Measurements from ENCODE around the gene SMYD3. TPM values are rescaled to one million over a fixed set of nuclear protein-coding genes. Genes with fewer than 3 reads are reported as not detected.
A peak's percentile ranks its signal among the peaks of the same experiment; 100 is the strongest.

SMYD3 gene
- total RNA-seq, 1 donor from 2014 or later: 80.8 TPM

DNA sequence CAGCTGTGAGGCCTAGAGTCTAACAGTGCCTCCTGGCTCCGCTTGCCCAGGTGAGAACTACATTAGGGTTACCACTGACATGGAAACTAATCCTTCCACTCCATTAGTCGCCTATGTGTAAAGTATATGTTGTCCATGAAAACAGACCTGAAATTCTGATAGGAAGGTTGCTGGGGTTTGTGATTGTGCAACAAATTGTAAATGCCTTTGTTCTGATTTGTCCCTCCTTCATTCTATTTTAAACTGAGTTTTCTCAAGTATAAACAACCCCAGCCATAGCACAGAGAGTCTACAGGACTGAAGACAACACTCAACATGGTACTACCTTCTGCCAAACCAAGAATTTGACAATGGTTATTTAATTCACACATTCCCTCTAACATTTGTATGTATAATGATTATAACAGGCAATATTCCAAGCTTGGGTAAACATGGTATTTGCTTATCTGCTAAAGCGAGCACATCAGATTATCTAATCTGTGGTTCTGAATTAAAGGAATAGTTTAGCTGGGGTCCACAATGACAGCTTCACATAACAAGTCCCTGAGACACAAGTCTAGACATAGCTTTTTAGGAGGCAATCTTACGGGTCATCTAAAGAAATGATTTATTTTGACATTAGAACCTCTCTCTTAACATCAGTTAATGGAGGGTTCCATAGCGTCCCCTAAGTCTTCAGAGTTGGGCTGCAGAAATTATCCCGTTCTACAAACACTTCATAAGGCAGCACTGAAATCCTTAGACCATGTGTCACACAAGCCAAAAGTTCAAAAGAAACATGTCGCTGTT, 633.0 kb downstream of the SMYD3 start:
- no peaks in the 10 kb centered on the region for H3K36me3 ChIP-seq (ENCODE audit: insufficient read depth, low read length)
- peak; percentile 29 for FAIRE-seq
- H2AFZ ChIP-seq (ENCODE audit: low read depth, low read length): no peak overlapping the region
- no peaks in the 10 kb centered on the region for H3K27me3 ChIP-seq (ENCODE audit: insufficient read depth, low read length)
- no peaks in the 10 kb centered on the region for H4K20me1 ChIP-seq (ENCODE audit: insufficient read depth, low read length)
- peak overlapping the region; percentile 78 for H3K9ac ChIP-seq (ENCODE audit: low read length)
- TF ChIP-seq EZH2 (IDR thresholded peaks at IDR 0.05; ENCODE audit: insufficient read depth, low read length): no peak
- peaks cover 2% of the 10 kb centered on the region for H3K9me3 Mint-ChIP-seq (ENCODE audit: unreplicated experiment)
- H3K4me1 ChIP-seq (ENCODE audit: insufficient read depth, low read length): peaks cover 57% of the 10 kb centered on the region
- peaks cover 29% of the 10 kb centered on the region for H3K36me3 Mint-ChIP-seq (ENCODE audit: low read depth, unreplicated experiment)
- H3K4me3 ChIP-seq (ENCODE audit: insufficient read depth, low read depth, low read length): no peak overlapping the region
- H3K79me2 ChIP-seq (ENCODE audit: insufficient read depth, low read length): no peaks in the 10 kb centered on the region
- no peaks in the 10 kb centered on the region for H3K27me3 Mint-ChIP-seq (ENCODE audit: low read depth, unreplicated experiment)
- peak overlapping the region; percentile 92 for H3K27ac Mint-ChIP-seq (ENCODE audit: unreplicated experiment)
- H3K4me1 Mint-ChIP-seq (ENCODE audit: low read depth, unreplicated experiment): peaks cover 53% of the 10 kb centered on the region
- peak overlapping the region; percentile 69 for H3K4me2 ChIP-seq (ENCODE audit: low read length)
- peak; percentile 93 for DNase-seq (ENCODE audit: low read depth)
- peak overlapping the region; percentile 94 for H3K27ac ChIP-seq (ENCODE audit: low read depth, low read length)
- H3K4me3 Mint-ChIP-seq (ENCODE audit: unreplicated experiment): no peak overlapping the region
- no peaks in the 10 kb centered on the region for H3K9me3 ChIP-seq (ENCODE audit: insufficient read depth, low read depth, low read length)

- peaks cover 55% of the 10 kb centered on the region for H3K4me1 Mint-ChIP-seq (ENCODE audit: low read depth, unreplicated experiment)
- Histone ChIP-seq H3K4me2 (ENCODE audit: low read length) (no peak overlapping the region), H3K4me3 (ENCODE audit: insufficient read depth, low read depth, low read length) (no peak overlapping the region), H3K36me3 (ENCODE audit: insufficient read depth, low read length) (no peaks in the 10 kb centered on the region), H2AFZ (ENCODE audit: low read depth, low read length) (no peak overlapping the region), H3K4me1 (ENCODE audit: insufficient read depth, low read length) (peaks cover 57% of the 10 kb centered on the region), H4K20me1 (ENCODE audit: insufficient read depth, low read length) (no peaks in the 10 kb centered on the region), H3K79me2 (ENCODE audit: insufficient read depth, low read length) (no peaks in the 10 kb centered on the region), H3K27me3 (ENCODE audit: insufficient read depth, low read length) (no peaks in the 10 kb centered on the region), H3K27ac (ENCODE audit: low read depth, low read length) (peak overlapping the region; percentile 94), H3K9me3 (ENCODE audit: insufficient read depth, low read depth, low read length) (no peaks in the 10 kb centered on the region), H3K9ac (ENCODE audit: low read length) (peak overlapping the region; percentile 78)
- DNase-seq (ENCODE audit: low read depth): peak; percentile 57
- FAIRE-seq: no peak
- TF ChIP-seq CTCF (IDR thresholded peaks at IDR 0.05; ENCODE audit: insufficient read depth, low read depth, low read length) (no peak), EZH2 (IDR thresholded peaks at IDR 0.05; ENCODE audit: insufficient read depth, low read length) (no peak)
- peak overlapping the region; percentile 93 for H3K27ac Mint-ChIP-seq (ENCODE audit: unreplicated experiment)
- no peak overlapping the region for H3K4me3 Mint-ChIP-seq (ENCODE audit: unreplicated experiment)
- no peaks in the 10 kb centered on the region for H3K27me3 Mint-ChIP-seq (ENCODE audit: low read depth, unreplicated experiment)
- H3K36me3 Mint-ChIP-seq (ENCODE audit: low read depth, unreplicated experiment): peaks cover 31% of the 10 kb centered on the region
- H3K9me3 Mint-ChIP-seq (ENCODE audit: unreplicated experiment): peaks cover 2% of the 10 kb centered on the region
Observed at GRCh38 chr1:245873068-245873467, 634.0 kb downstream of the SMYD3 start.

DNA sequence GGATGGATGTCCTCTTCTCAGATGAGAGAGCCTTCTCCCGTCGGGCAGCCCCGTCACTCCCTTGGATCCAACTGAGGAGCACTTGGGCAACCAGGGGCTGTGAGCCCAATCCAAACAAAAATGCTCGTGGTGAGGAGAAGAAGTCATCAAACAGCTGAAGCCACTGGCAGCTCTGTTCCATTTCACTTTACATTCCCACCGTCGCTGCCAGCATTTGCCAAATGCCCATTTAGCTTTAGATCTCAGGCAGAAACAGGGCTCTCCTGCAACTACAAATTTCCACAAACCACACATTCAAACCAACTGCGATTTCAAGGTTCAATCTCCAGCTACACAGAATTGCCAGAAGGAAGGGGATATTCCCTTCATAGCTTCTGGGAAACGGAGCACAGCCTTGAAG, 634.6 kb downstream of the SMYD3 start:
- no peaks in the 10 kb centered on the region for H3K9me3 ChIP-seq (ENCODE audit: insufficient read depth, low read depth, low read length)
- H2AFZ ChIP-seq (ENCODE audit: low read depth, low read length): no peak overlapping the region
- Mint-ChIP-seq H3K4me1 (ENCODE audit: low read depth, unreplicated experiment) (peaks cover 55% of the 10 kb centered on the region), H3K4me3 (ENCODE audit: unreplicated experiment) (no peak overlapping the region), H3K36me3 (ENCODE audit: low read depth, unreplicated experiment) (peaks cover 33% of the 10 kb centered on the region), H3K9me3 (ENCODE audit: unreplicated experiment) (peaks cover 2% of the 10 kb centered on the region), H3K27me3 (ENCODE audit: low read depth, unreplicated experiment) (no peaks in the 10 kb centered on the region), H3K27ac (ENCODE audit: unreplicated experiment) (peak overlapping the region; percentile 93)
- no peaks in the 10 kb centered on the region for H3K36me3 ChIP-seq (ENCODE audit: insufficient read depth, low read length)
- FAIRE-seq: no peak
- peak overlapping the region; percentile 68 for H3K9ac ChIP-seq (ENCODE audit: low read length)
- H3K4me2 ChIP-seq (ENCODE audit: low read length): peak overlapping the region; percentile 9
- peak overlapping the region; percentile 94 for H3K27ac ChIP-seq (ENCODE audit: low read depth, low read length)
- H3K4me3 ChIP-seq (ENCODE audit: insufficient read depth, low read depth, low read length): no peak overlapping the region
- DNase-seq (ENCODE audit: low read depth): peak; percentile 28
- no peaks in the 10 kb centered on the region for H3K79me2 ChIP-seq (ENCODE audit: insufficient read depth, low read length)
- no peaks in the 10 kb centered on the region for H3K27me3 ChIP-seq (ENCODE audit: insufficient read depth, low read length)
- no peak for TF ChIP-seq EZH2 (IDR thresholded peaks at IDR 0.05; ENCODE audit: insufficient read depth, low read length)
- TF ChIP-seq CTCF (IDR thresholded peaks at IDR 0.05; ENCODE audit: insufficient read depth, low read depth, low read length): no peak
- H4K20me1 ChIP-seq (ENCODE audit: insufficient read depth, low read length): no peaks in the 10 kb centered on the region
- peaks cover 57% of the 10 kb centered on the region for H3K4me1 ChIP-seq (ENCODE audit: insufficient read depth, low read length)

All from astrocyte (in vitro differentiated cells and primary cell).